Right lobe of liver (tissue), 4 donors: ENCODE measurements around the gene TSTD1.

Source experiments
- POLR2A ChIP-seq: fragments of 450-650 bp; IDR thresholded peaks from one replicate; pipeline ENCODE4 v1.6.1; 2017; ENCODE audit warnings: antibody characterized with exemption, mild to moderate bottlenecking
- TF ChIP-seq, protein P1 (sequence below), 4 donors: fragments of 200-600 bp in 3 of 4; fragments of 450-650 bp in 1 of 4; IDR thresholded peaks; one replicate each; pipeline versions ENCODE4 v1.5.1 to v1.8.0; 2016 to 2022; ENCODE audit warnings: antibody characterized with exemption in 4 of 4, mild to moderate bottlenecking in 2 of 4
- donor health status: DM: no; HTN: no; CAD: no.
- donor health status: DM: no; HTN: no; CAD: no.
- donor health status: DM: no; HTN: yes; CAD: no.

GRCh38 chr1:161081519-161081918 is 42.8 kb upstream of the TSTD1 start:
- TF ChIP-seq, protein P1, sequence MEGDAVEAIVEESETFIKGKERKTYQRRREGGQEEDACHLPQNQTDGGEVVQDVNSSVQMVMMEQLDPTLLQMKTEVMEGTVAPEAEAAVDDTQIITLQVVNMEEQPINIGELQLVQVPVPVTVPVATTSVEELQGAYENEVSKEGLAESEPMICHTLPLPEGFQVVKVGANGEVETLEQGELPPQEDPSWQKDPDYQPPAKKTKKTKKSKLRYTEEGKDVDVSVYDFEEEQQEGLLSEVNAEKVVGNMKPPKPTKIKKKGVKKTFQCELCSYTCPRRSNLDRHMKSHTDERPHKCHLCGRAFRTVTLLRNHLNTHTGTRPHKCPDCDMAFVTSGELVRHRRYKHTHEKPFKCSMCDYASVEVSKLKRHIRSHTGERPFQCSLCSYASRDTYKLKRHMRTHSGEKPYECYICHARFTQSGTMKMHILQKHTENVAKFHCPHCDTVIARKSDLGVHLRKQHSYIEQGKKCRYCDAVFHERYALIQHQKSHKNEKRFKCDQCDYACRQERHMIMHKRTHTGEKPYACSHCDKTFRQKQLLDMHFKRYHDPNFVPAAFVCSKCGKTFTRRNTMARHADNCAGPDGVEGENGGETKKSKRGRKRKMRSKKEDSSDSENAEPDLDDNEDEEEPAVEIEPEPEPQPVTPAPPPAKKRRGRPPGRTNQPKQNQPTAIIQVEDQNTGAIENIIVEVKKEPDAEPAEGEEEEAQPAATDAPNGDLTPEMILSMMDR (IDR thresholded peaks at IDR 0.05), result no peak
- no peak for TF ChIP-seq POLR2A
